AG04450 (cell line): ENCODE results near the gene ADTRP. TPM values are rescaled to one million over a fixed set of nuclear protein-coding genes. Genes with fewer than 3 reads are reported as not detected.

ENCODE experiments used
- CTCF ChIA-PET: fragments of 300-600, 350-600 bp; formaldehyde crosslinking; extraction: SDS; loops from one replicate; lab custom pipeline; 2022; ENCODE audit warnings: antibody characterized with exemption, inconsistent platforms; lab: Charles Lee
- POLR2A ChIA-PET: fragments of 350-600 bp; formaldehyde crosslinking; extraction: SDS; loops from one replicate; lab custom pipeline; 2021; ENCODE audit warnings: antibody characterized with exemption, inconsistent platforms; lab: Yijun Ruan, JAX
- DNase-seq: peaks from one replicate; pipeline ENCODE4 v3.0.0-alpha.2; 2011; ENCODE audit warnings: low read depth, low spot score
- H3K27ac ChIP-seq: one replicate; pipeline ENCODE4 v1.5.1; 2012; ENCODE audit warnings: low read depth, low read length, control low read depth
- H3K27me3 ChIP-seq: one replicate; pipeline ENCODE4 v1.6.0; 2012; ENCODE audit warnings: low read length; ENCODE audit not compliant: control insufficient read depth, insufficient read depth
- H3K4me3 ChIP-seq: 2 replicates; pipeline ENCODE4 v1.5.1; 2011; ENCODE audit warnings: mild to moderate bottlenecking, low read depth, low read length, control low read depth
- H3K9me3 ChIP-seq: 2 replicates; pipeline ENCODE4 v1.5.1; 2012; ENCODE audit warnings: low read length; ENCODE audit not compliant: control insufficient read depth, insufficient read depth
- CTCF ChIP-seq: IDR thresholded peaks from 2 replicates; pipeline ENCODE4 v1.5.1; 2011; ENCODE audit warnings: low read depth, low read length, control low read depth, inconsistent platforms
- polyA plus RNA-seq: library from polyadenylated mRNA; depleted of rRNA; stranded (reverse); fragments of >200 nt; gene quantifications from 2 replicates; pipeline ENCODE4 v1.2.3, GENCODE V29; 2011; rRNA removed
- small RNA-seq: library from RNA; depleted of rRNA; stranded (forward); fragments of <200 nt; gene quantifications from one replicate; pipeline ENCODE3, GENCODE V24; 2012; ENCODE audit warnings: low read depth; ENCODE audit not compliant: insufficient read length

ADTRP gene
- polyA plus RNA-seq, 1 experiment, result 0.33 TPM

- no peak overlapping the region for H3K4me3 ChIP-seq
- no peak overlapping the region for H3K27ac ChIP-seq
- ChIA-PET POLR2A (no interaction called here), CTCF (interaction anchor here (1.5 kb wide), 1 partner anchor 14 kb away, joined by 5 read pairs; no protein-coding TSS in a partner anchor)
- H3K27me3 ChIP-seq, result no peaks in the 10 kb centered on the region
- H3K9me3 ChIP-seq, result no peaks in the 10 kb centered on the region
- TF ChIP-seq CTCF, result no peak
- DNase-seq, result no peak
These were observed 108.9 kb downstream of the ADTRP start for GRCh38 chr6:11669696-11670095.

GRCh38 chr6:11668455-11668854 lies 110.1 kb downstream of the ADTRP start:
- H3K4me3 ChIP-seq, result no peak overlapping the region
- ChIA-PET CTCF (interaction anchor here (0.6 to 2.3 kb wide), 4 partner anchors 13 to 618 kb away, joined by 3 to 14 read pairs (median 8); no protein-coding TSS in a partner anchor), POLR2A (no interaction called here)
- no peak for TF ChIP-seq CTCF
- no peak overlapping the region for H3K27ac ChIP-seq
- DNase-seq, result no peak
- H3K9me3 ChIP-seq, result no peaks in the 10 kb centered on the region
- H3K27me3 ChIP-seq, result no peaks in the 10 kb centered on the region

GRCh38 chr6:11667876-11668275 lies 110.7 kb downstream of the ADTRP start:
- no peak for DNase-seq
- TF ChIP-seq CTCF, result no peak
- ChIA-PET CTCF (interaction anchor here (0.9 to 2.3 kb wide), 2 partner anchors 12 to 618 kb away, joined by 3 to 14 read pairs; no protein-coding TSS in a partner anchor), POLR2A (no interaction called here)
- H3K27ac ChIP-seq, result no peak overlapping the region
- no peaks in the 10 kb centered on the region for H3K9me3 ChIP-seq
- H3K4me3 ChIP-seq, result no peak overlapping the region
- H3K27me3 ChIP-seq, result no peaks in the 10 kb centered on the region

GRCh38 chr6:11665604-11666326 lies 112.8 kb downstream of the ADTRP start:
- POLR2A ChIA-PET, result interaction anchor here (0.6 kb wide), 1 partner anchor 24 kb away, joined by 3 read pairs; no protein-coding TSS in a partner anchor
- H3K9me3 ChIP-seq, result no peaks in the 10 kb centered on the region
- DNase-seq, result no peak

More at GRCh38 chr6:11665604-11666326, 112.8 kb downstream of the ADTRP start:
- CTCF ChIA-PET, result interaction anchor here (0.5 to 1.0 kb wide), 2 partner anchors 10 to 816 kb away, joined by 4 to 17 read pairs; no protein-coding TSS in a partner anchor
- Histone ChIP-seq H3K27me3 (no peaks in the 10 kb centered on the region), H3K4me3 (no peak overlapping the region), H3K27ac (no peak overlapping the region)
- no peak for TF ChIP-seq CTCF

Small RNA genes within 50 kb of the gene (small RNA-seq; reads per million reads assigned to genes)
- not detected for gene RF00272

Other genes with a start within 250 kb of the ADTRP start
- 0.22 and 0.26 TPM in 2 replicates for gene TMEM170B, start 241.1 kb downstream of the ADTRP start, polyA plus RNA-seq
- 13.9 and 15.9 TPM in 2 replicates for gene HIVEP1, start 233.5 kb upstream of the ADTRP start, polyA plus RNA-seq